ENCODE results near the gene SMCO3. TPM values are rescaled to one million over a fixed set of nuclear protein-coding genes. Genes with fewer than 3 reads are reported as not detected.

Gene SMCO3
- polyA plus RNA-seq, 2 of the 4 experiments (the other 2 are of a cell fraction) = 0.06 TPM; not detected in 1

DNA sequence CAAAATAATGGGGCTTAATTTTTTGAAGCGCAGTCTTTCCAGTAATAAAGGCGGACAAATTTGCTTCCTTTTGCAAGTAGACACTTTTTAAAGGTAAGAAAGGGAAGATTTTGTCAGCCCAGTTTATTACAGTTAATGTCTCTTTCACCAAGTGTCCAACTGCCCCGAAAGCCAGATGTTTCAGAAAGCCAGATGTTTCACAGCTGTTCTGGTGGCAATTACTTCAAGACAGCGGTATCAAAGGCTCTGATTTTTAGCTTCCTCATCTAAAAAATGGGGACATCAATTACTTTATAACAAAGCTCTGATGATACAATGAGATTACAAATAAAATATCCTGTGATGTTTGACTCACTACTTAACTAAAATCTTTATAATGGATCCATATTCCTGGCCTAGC is 11.7 kb downstream of the SMCO3 start:
- ChIA-PET POLR2A (interaction anchor here (1.8 to 4.0 kb wide), 4 partner anchors 26 to 35 kb away, joined by 7 to 68 read pairs (median 26); a partner anchor contains a TSS), CTCF (interaction anchor here (0.7 to 2.1 kb wide), 7 partner anchors 9 to 419 kb away, joined by 3 to 14 read pairs (median 4); partner anchors contain the start of gene RERG)
- FAIRE-seq = no peak
- Histone ChIP-seq H3K4me3 (peak overlapping the region; percentile 91), H3K27ac (peak overlapping the region; percentile 89 to 95), H3K4me2 (peak overlapping the region; percentile 83), H3K9me3 (no peaks in the 10 kb centered on the region), H3K4me1 (peaks cover 25% of the 10 kb centered on the region)
- DNase-seq (ENCODE audit: low read depth in 1 of 2, low spot score in 1 of 2) = no peak
- TF ChIP-seq RFX5 (IDR thresholded peaks at IDR 0.05) (no peak), CHD2 (IDR thresholded peaks at IDR 0.05; ENCODE audit: low read length, partially characterized antibody) (no peak), TP53 (CRISPR knock-in tag; IDR thresholded peaks at IDR 0.05) (no peak), KDM1A (IDR thresholded peaks at IDR 0.05; ENCODE audit: low read depth) (no peak), RARB (CRISPR knock-in tag; IDR thresholded peaks at IDR 0.05) (no peak), RNF2 (IDR thresholded peaks at IDR 0.05; ENCODE audit: borderline replicate concordance, low read depth) (no peak), NR3C1 (IDR thresholded peaks at IDR 0.05) (no peak), ZFP36 (IDR thresholded peaks at IDR 0.05; ENCODE audit: borderline replicate concordance, partially characterized antibody) (no peak)
- TF ChIP-seq, protein P1, sequence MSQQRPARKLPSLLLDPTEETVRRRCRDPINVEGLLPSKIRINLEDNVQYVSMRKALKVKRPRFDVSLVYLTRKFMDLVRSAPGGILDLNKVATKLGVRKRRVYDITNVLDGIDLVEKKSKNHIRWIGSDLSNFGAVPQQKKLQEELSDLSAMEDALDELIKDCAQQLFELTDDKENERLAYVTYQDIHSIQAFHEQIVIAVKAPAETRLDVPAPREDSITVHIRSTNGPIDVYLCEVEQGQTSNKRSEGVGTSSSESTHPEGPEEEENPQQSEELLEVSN (IDR thresholded peaks at IDR 0.05; ENCODE audit: borderline replicate concordance, low read depth) = no peak
- ATAC-seq = no peak
- WGBS (ENCODE audit: missing lambda C conversion rate) = 64% methylated on average over 4 of the region's 4 CpGs

DNA sequence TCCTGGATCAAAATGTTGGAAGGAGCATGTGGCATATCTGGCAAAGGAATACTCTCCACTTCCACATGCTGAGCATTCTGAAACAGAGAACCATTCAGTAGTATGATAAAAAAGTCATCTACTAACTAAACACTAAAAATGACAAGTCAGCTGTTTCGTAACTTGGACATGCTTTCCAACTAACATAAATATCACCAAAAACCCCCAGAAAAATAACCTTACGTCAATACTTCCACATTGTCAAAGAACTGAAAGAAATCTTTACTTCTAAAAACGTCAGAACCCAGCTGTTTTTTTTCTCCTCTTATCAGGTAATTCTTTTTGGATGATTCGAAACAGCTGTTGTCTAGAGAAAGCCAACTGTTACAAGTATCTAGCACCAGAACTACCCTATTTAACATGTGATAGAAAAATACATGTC is 18.9 kb downstream of the SMCO3 start:
- ATAC-seq (no peak), FAIRE-seq (no peak), DNase-seq (ENCODE audit: low read depth in 1 of 2, low spot score in 1 of 2) (no peak)
- TF ChIP-seq EHMT2 (IDR thresholded peaks at IDR 0.05; ENCODE audit: low read depth) = no peak
- TF ChIP-seq MAFK (IDR thresholded peaks at IDR 0.05; ENCODE audit: partially characterized antibody) = peak; percentile 92
- no peaks in the 10 kb centered on the region for H3K9me3 ChIP-seq
- WGBS (ENCODE audit: missing lambda C conversion rate) = 79% methylated on average over 4 of the region's 4 CpGs
- no peak overlapping the region for H3K4me2 ChIP-seq
- no peak overlapping the region for H3K4me3 ChIP-seq
- ChIA-PET CTCF (interaction anchor here (1.0 to 1.7 kb wide), 2 partner anchors 11 to 19 kb away, joined by 4 read pairs; no protein-coding TSS in a partner anchor), POLR2A (interaction anchor here (0.9 to 1.4 kb wide), 2 partner anchors 21 to 24 kb away, joined by 3 to 4 read pairs; a partner anchor contains a TSS)
- H3K27ac ChIP-seq = no peak overlapping the region
- H3K4me1 ChIP-seq = no peaks in the 10 kb centered on the region

- Histone ChIP-seq H3K4me1 (no peaks in the 10 kb centered on the region), H3K4me3 (no peak overlapping the region), H3K4me2 (no peak overlapping the region), H3K27ac (no peak overlapping the region), H3K9me3 (no peaks in the 10 kb centered on the region)
- no peak for ATAC-seq
- no peak for DNase-seq (ENCODE audit: low read depth in 1 of 2, low spot score in 1 of 2)
- ChIA-PET CTCF (interaction anchor here (1.0 to 1.9 kb wide), 3 partner anchors 12 to 210 kb away, joined by 3 to 4 read pairs (median 4); no protein-coding TSS in a partner anchor), POLR2A (no interaction called here)
- TF ChIP-seq CTCF (IDR thresholded peaks at IDR 0.05) (no peak), ZFP36 (IDR thresholded peaks at IDR 0.05; ENCODE audit: borderline replicate concordance, partially characterized antibody) (no peak), BHLHE40 (IDR thresholded peaks at IDR 0.05; ENCODE audit: low read depth, low read length) (no peak), CHD4 (IDR thresholded peaks at IDR 0.05; ENCODE audit: borderline replicate concordance) (no peak), TP53 (CRISPR knock-in tag; IDR thresholded peaks at IDR 0.05) (no peak), HOXB13 (CRISPR knock-in tag; IDR thresholded peaks at IDR 0.05; ENCODE audit: low read depth) (no peak), SMC3 (IDR thresholded peaks at IDR 0.05) (no peak), CEBPB (IDR thresholded peaks at IDR 0.05) (no peak), HDAC2 (IDR thresholded peaks at IDR 0.05) (no peak), JUN (IDR thresholded peaks at IDR 0.05) (no peak), FOXS1 (CRISPR knock-in tag; IDR thresholded peaks at IDR 0.05) (no peak), NR3C1 (IDR thresholded peaks at IDR 0.05) (no peak), PBX3 (IDR thresholded peaks at IDR 0.05) (no peak), EHF (CRISPR knock-in tag; IDR thresholded peaks at IDR 0.05) (no peak), POLR2A (IDR thresholded peaks at IDR 0.05; ENCODE audit: low read length) (no peak), RARB (CRISPR knock-in tag; IDR thresholded peaks at IDR 0.05) (no peak), MAZ (IDR thresholded peaks at IDR 0.05; ENCODE audit: borderline replicate concordance, low read depth, low read length) (no peak), HMGXB4 (CRISPR knock-in tag; IDR thresholded peaks at IDR 0.05; ENCODE audit: borderline replicate concordance) (no peak), FOSB (CRISPR knock-in tag; IDR thresholded peaks at IDR 0.05) (no peak)
- TF ChIP-seq, protein P2, sequence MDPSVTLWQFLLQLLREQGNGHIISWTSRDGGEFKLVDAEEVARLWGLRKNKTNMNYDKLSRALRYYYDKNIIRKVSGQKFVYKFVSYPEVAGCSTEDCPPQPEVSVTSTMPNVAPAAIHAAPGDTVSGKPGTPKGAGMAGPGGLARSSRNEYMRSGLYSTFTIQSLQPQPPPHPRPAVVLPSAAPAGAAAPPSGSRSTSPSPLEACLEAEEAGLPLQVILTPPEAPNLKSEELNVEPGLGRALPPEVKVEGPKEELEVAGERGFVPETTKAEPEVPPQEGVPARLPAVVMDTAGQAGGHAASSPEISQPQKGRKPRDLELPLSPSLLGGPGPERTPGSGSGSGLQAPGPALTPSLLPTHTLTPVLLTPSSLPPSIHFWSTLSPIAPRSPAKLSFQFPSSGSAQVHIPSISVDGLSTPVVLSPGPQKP (IDR thresholded peaks at IDR 0.05; ENCODE audit: low read depth, low read length) = no peak
- FAIRE-seq = no peak
- WGBS (ENCODE audit: missing lambda C conversion rate) = 91% methylated on average over 3 of the region's 3 CpGs
Measured at GRCh38 chr12:14785568-14785967, 28.4 kb downstream of the SMCO3 start.

Measured in A549 (cell line).